Loucy (cell line): Measurements from ENCODE around the gene IQSEC1.

Experiments
- H2AFZ ChIP-seq: fragments of 200-600 bp; sonication (generic); 2 replicates; pipeline ENCODE4 v1.6.0; 2016; ENCODE audit warnings: antibody characterized with exemption, mild to moderate bottlenecking, low read length, moderate library complexity
- H3F3A ChIP-seq: fragments of 200-600 bp; 2 replicates; pipeline ENCODE4 v1.6.0; 2016; ENCODE audit warnings: antibody characterized with exemption, low read depth, mild to moderate bottlenecking
- H3K27me3 ChIP-seq: fragments of 200-600 bp; sonication (generic); 2 replicates; pipeline ENCODE4 v1.6.1; 2014; ENCODE audit warnings: low read length, mild to moderate bottlenecking; ENCODE audit not compliant: insufficient read depth, poor library complexity, severe bottlenecking
- H3K36me3 ChIP-seq: fragments of 200-600 bp; sonication (generic); 2 replicates; pipeline ENCODE4 v1.6.1; 2016; ENCODE audit warnings: low read length; ENCODE audit not compliant: insufficient read depth
- H3K4me1 ChIP-seq: fragments of 200-600 bp; sonication (generic); 2 replicates; pipeline ENCODE4 v1.5.1; 2014; ENCODE audit warnings: low read length, mild to moderate bottlenecking; ENCODE audit not compliant: insufficient read depth, poor library complexity, severe bottlenecking
- H3K4me2 ChIP-seq: fragments of 200-600 bp; sonication (generic); 2 replicates; pipeline ENCODE4 v1.6.0; 2014; ENCODE audit warnings: antibody characterized with exemption, low read length, low read depth, mild to moderate bottlenecking; ENCODE audit not compliant: poor library complexity, severe bottlenecking
- H3K4me3 ChIP-seq: fragments of 200-600 bp; sonication (generic); 2 replicates; pipeline ENCODE4 v1.5.1; 2014; ENCODE audit warnings: low read length, mild to moderate bottlenecking, mixed read lengths; ENCODE audit not compliant: poor library complexity, severe bottlenecking
- H3K79me2 ChIP-seq: fragments of 200-600 bp; sonication (generic); 2 replicates; pipeline ENCODE4 v1.6.1; 2014; ENCODE audit warnings: low read length; ENCODE audit not compliant: insufficient read depth
- H3K9ac ChIP-seq: fragments of 200-600 bp; sonication (generic); 2 replicates; pipeline ENCODE4 v1.6.0; 2014; ENCODE audit warnings: mild to moderate bottlenecking, low read depth, low read length, moderate library complexity; ENCODE audit not compliant: poor library complexity, severe bottlenecking
- H3K9me2 ChIP-seq: fragments of 200-600 bp; sonication (generic); replicated peaks from 2 replicates; pipeline ENCODE4 v1.6.1; 2016; ENCODE audit warnings: low read depth, low read length, mixed read lengths
- H3K9me3 ChIP-seq: fragments of 200-600 bp; sonication (generic); 2 replicates; pipeline ENCODE4 v1.6.1; 2014; ENCODE audit warnings: mild to moderate bottlenecking, antibody characterized with exemption, low read length, low read depth; ENCODE audit not compliant: insufficient read depth
- H4K20me1 ChIP-seq: fragments of 200-600 bp; sonication (generic); 2 replicates; pipeline ENCODE4 v1.6.0; 2014; ENCODE audit warnings: antibody characterized with exemption, low read length, mild to moderate bottlenecking; ENCODE audit not compliant: insufficient read depth, poor library complexity, severe bottlenecking
- CTCF ChIP-seq: fragments of 200-600 bp; sonication (generic); conservative IDR thresholded peaks from 2 replicates; pipeline ENCODE4 v1.5.1; 2014; ENCODE audit warnings: mild to moderate bottlenecking, antibody characterized with exemption, low read length
- EZH2phosphoT487 ChIP-seq: fragments of 200-600 bp; IDR thresholded peaks from 2 replicates; pipeline ENCODE4 v1.6.1; 2018; ENCODE audit warnings: antibody characterized with exemption, mild to moderate bottlenecking, moderate library complexity, borderline replicate concordance

Gene IQSEC1

GRCh38 chr3:12952343-12953200 is 120.7 kb downstream of the IQSEC1 start:
- Histone ChIP-seq H3K4me3 (no peak overlapping the region), H3K4me1 (peaks cover 76% of the 10 kb centered on the region), H3F3A (no peaks in the 10 kb centered on the region), H3K9me3 (no peaks in the 10 kb centered on the region), H3K9me2 (no peaks in the 10 kb centered on the region), H3K4me2 (no peak overlapping the region), H2AFZ (no peak overlapping the region), H3K79me2 (peaks cover 96% of the 10 kb centered on the region), H3K36me3 (peaks cover 5% of the 10 kb centered on the region; the same call in 1 of the 2 replicates), H3K27me3 (no peaks in the 10 kb centered on the region), H4K20me1 (peaks cover 46% of the 10 kb centered on the region), H3K9ac (no peak overlapping the region)
- TF ChIP-seq EZH2phosphoT487 (no peak), CTCF (no peak)

GRCh38 chr3:12948891-12949711 is 124.1 kb downstream of the IQSEC1 start:
- peak; percentile 50 for TF ChIP-seq CTCF
- TF ChIP-seq EZH2phosphoT487, result no peak
- Histone ChIP-seq H3K79me2 (peaks cover 96% of the 10 kb centered on the region), H3K27me3 (no peaks in the 10 kb centered on the region), H3K4me3 (peak overlapping the region; percentile 14), H3K4me1 (peaks cover 66% of the 10 kb centered on the region), H3K9me3 (no peaks in the 10 kb centered on the region), H3K9me2 (no peaks in the 10 kb centered on the region), H2AFZ (no peak overlapping the region), H3F3A (no peaks in the 10 kb centered on the region), H3K36me3 (peaks cover 5% of the 10 kb centered on the region; the same call in 1 of the 2 replicates), H4K20me1 (peaks cover 65% of the 10 kb centered on the region), H3K9ac (peak overlapping the region; percentile 40), H3K4me2 (peak overlapping the region; percentile 43)

- Histone ChIP-seq H3K9ac (no peak overlapping the region), H3K36me3 (peaks cover under 1% of the 10 kb centered on the region; the same call in 1 of the 2 replicates), H3K4me2 (peak overlapping the region; percentile 5), H4K20me1 (peaks cover 60% of the 10 kb centered on the region), H3K9me3 (no peaks in the 10 kb centered on the region), H2AFZ (no peak overlapping the region), H3K27me3 (no peaks in the 10 kb centered on the region), H3K9me2 (no peaks in the 10 kb centered on the region), H3K79me2 (peaks cover 91% of the 10 kb centered on the region), H3K4me1 (peaks cover 59% of the 10 kb centered on the region), H3K4me3 (peak overlapping the region; percentile 14), H3F3A (no peaks in the 10 kb centered on the region)
- TF ChIP-seq CTCF (no peak), EZH2phosphoT487 (no peak)
These were observed 124.9 kb downstream of the IQSEC1 start for GRCh38 chr3:12948371-12948770.
